ENCODE results near the gene IFT57. TPM values are rescaled to one million over a fixed set of nuclear protein-coding genes. Genes with fewer than 3 reads are reported as not detected.

Gene IFT57
- total RNA-seq, 6 experiments from 2014 or later: 2.4 to 6.2 (median 4.5) TPM

DNA sequence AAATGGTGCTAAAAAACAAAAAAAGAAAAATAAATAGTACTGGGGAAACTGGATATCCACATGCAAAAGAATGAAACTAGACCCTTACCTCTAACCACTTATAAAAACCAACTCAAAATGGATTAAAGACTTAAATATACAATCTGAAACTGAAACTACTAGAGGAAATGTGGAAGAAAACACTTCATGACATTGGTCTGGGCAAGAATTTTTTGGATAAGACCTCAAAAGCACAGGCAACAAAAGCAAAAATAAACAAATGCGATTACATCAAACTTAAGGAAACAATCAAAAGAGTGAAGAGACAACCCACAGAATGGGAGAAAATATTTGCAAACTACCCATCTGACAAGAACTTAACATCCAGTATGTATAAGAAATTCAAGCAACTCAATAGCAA lies 6.4 kb downstream of the IFT57 start:
- TF ChIP-seq, protein P1, sequence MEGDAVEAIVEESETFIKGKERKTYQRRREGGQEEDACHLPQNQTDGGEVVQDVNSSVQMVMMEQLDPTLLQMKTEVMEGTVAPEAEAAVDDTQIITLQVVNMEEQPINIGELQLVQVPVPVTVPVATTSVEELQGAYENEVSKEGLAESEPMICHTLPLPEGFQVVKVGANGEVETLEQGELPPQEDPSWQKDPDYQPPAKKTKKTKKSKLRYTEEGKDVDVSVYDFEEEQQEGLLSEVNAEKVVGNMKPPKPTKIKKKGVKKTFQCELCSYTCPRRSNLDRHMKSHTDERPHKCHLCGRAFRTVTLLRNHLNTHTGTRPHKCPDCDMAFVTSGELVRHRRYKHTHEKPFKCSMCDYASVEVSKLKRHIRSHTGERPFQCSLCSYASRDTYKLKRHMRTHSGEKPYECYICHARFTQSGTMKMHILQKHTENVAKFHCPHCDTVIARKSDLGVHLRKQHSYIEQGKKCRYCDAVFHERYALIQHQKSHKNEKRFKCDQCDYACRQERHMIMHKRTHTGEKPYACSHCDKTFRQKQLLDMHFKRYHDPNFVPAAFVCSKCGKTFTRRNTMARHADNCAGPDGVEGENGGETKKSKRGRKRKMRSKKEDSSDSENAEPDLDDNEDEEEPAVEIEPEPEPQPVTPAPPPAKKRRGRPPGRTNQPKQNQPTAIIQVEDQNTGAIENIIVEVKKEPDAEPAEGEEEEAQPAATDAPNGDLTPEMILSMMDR (IDR thresholded peaks at IDR 0.05): no peak
- Histone ChIP-seq H3K9me3 (no peaks in the 10 kb centered on the region), H3K27ac (no peak overlapping the region), H3K4me3 (no peak overlapping the region), H3K4me1 (no peaks in the 10 kb centered on the region), H3K27me3 (no peaks in the 10 kb centered on the region), H3K36me3 (no peaks in the 10 kb centered on the region)
- intact Hi-C loops (cut with DNase I): no loop called here
- no peak for ATAC-seq
- 53% methylated on average over 1 of the region's 1 CpG for WGBS (ENCODE audit: insufficient coverage, low coverage, low lambda C conversion rate, missing lambda C conversion rate)
- no peak for DNase-seq

DNA sequence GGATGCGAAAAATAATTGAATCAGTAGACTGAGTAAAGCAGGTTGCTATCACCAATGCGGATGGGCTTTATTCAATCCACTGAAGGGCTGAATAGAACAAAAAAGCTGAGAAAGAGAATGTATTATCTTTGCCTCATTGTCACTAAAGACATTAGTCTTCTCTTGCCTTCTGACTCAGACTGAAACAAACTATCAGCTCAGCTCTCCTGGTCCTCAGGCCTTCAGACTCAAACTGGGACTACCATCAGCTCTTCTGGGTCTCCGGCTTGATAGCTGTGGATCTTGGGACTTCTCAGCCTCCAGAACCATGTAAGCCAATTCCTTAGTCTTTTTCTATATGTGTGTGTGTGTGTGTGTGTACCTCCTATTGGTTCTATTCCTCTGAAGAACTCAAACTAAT lies 12.6 kb downstream of the IFT57 start:
- no peak for TF ChIP-seq POLR2A (IDR thresholded peaks at IDR 0.05)
- TF ChIP-seq, protein P1 (IDR thresholded peaks at IDR 0.05): no peak
- Histone ChIP-seq H3K27ac (no peak overlapping the region), H3K27me3 (no peaks in the 10 kb centered on the region), H3K4me3 (no peak overlapping the region), H3K9me3 (no peaks in the 10 kb centered on the region), H3K4me1 (no peaks in the 10 kb centered on the region), H3K36me3 (no peaks in the 10 kb centered on the region)
- 84% methylated on average over 3 of the region's 3 CpGs for WGBS (ENCODE audit: insufficient coverage, low coverage, low lambda C conversion rate, missing lambda C conversion rate)
- DNase-seq: no peak
- intact Hi-C loops (cut with DNase I): no loop called here
- no peak for ATAC-seq

DNA sequence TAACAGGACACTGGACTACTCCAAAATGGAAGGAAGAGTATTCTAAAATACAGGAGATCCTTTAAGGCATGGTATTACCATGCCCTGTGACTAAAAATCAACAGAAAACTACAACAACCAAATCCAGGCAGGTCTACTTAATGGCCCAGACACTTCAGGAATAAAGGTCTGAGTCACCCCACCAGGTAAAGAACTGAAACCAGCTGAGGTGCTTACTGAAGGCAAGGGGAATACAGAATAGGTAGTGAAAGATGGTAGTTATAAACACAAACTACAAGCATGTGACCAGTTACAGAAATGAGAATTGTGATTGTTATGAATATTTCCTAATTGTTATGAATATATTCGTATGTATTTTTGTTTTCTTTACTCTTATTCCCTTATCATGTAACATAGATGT lies 13.4 kb downstream of the IFT57 start:
- intact Hi-C loops (cut with DNase I): no loop called here
- Histone ChIP-seq H3K27me3 (no peaks in the 10 kb centered on the region), H3K9me3 (no peaks in the 10 kb centered on the region), H3K4me3 (no peak overlapping the region), H3K4me1 (no peaks in the 10 kb centered on the region), H3K36me3 (no peaks in the 10 kb centered on the region), H3K27ac (no peak overlapping the region)
- WGBS (ENCODE audit: insufficient coverage, low coverage, low lambda C conversion rate, missing lambda C conversion rate): 90% methylated on average over 1 of the region's 1 CpG
- DNase-seq: no peak
- no peak for ATAC-seq
- TF ChIP-seq POLR2A (IDR thresholded peaks at IDR 0.05): no peak
- TF ChIP-seq, protein P1 (IDR thresholded peaks at IDR 0.05): no peak

DNA sequence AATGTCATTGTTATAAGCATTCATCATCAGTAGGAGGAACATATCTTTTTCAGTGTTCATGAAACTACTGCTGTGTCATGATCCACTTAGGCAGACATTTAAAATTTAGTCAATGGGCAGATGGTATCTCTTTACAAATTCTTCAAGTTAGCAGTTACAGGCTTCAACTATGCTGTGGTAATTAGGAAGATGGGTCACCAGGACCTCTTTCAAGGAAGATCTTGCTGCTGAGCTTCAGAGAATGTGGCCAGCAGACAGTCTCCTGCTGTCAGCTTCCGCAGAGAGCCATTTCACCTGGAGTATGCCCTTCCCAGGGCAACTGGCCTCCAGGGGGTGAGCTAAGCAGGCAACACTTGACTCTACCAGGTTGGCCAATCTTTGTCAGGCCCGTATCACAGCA lies 19.4 kb downstream of the IFT57 start:
- TF ChIP-seq, protein P1 (IDR thresholded peaks at IDR 0.05): no peak
- no peak for TF ChIP-seq POLR2A (IDR thresholded peaks at IDR 0.05)
- no peaks in the 10 kb centered on the region for H3K4me1 ChIP-seq
- peak in 2 of 4 donors; percentile 14 for ATAC-seq
- no peaks in the 10 kb centered on the region for H3K9me3 ChIP-seq
- no peaks in the 10 kb centered on the region for H3K27me3 ChIP-seq
- no peaks in the 10 kb centered on the region for H3K36me3 ChIP-seq
- DNase-seq: no peak
- WGBS (ENCODE audit: insufficient coverage, low coverage, low lambda C conversion rate, missing lambda C conversion rate): 60% methylated on average over 1 of the region's 2 CpGs
- intact Hi-C loops (cut with DNase I): no loop called here
- H3K4me3 ChIP-seq: no peak overlapping the region
- H3K27ac ChIP-seq: no peak overlapping the region

DNA sequence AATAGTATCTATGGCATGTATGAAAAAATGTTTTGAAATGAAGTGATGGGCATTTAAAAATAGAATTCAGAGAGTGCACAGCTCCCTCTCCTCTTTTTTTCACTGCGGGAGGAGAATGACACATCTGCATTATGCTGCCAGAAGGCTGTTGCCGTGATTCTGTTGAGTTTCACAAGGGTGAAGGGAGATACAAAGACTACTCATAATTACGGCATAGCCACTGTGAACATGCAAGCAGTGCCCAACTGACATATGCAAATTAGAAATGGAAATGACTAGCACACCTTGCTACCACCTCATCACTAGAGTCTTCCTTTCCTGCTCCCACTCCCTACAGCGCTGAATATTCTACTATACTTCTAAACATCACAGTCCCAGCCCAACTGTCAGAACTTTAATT lies 20.1 kb downstream of the IFT57 start:
- no peak overlapping the region for H3K27ac ChIP-seq
- no peak for ATAC-seq
- H3K36me3 ChIP-seq: no peaks in the 10 kb centered on the region
- DNase-seq: no peak
- H3K4me3 ChIP-seq: no peak overlapping the region
- intact Hi-C loops (cut with DNase I): no loop called here
- TF ChIP-seq, protein P1 (IDR thresholded peaks at IDR 0.05): no peak
- TF ChIP-seq POLR2A (IDR thresholded peaks at IDR 0.05): no peak
- H3K27me3 ChIP-seq: no peaks in the 10 kb centered on the region
- 82% methylated on average over 2 of the region's 4 CpGs for WGBS (ENCODE audit: insufficient coverage, low coverage, low lambda C conversion rate, missing lambda C conversion rate)
- H3K4me1 ChIP-seq: no peaks in the 10 kb centered on the region
- no peaks in the 10 kb centered on the region for H3K9me3 ChIP-seq

All from right lobe of liver (tissue), 6 donors.